Stomach (tissue), 4 donors: ENCODE data around the gene FURIN.

ENCODE experiments used
- POLR2A ChIP-seq, 4 donors: fragments of 450-650 bp; IDR thresholded peaks; one replicate each; pipeline ENCODE4 v1.6.1; 2016; ENCODE audit warnings: antibody characterized with exemption in 4 of 4, control low read depth in 2 of 4, mild to moderate bottlenecking in 1 of 4, moderate library complexity in 1 of 4
- TF ChIP-seq, protein P1 (sequence below), 7 experiments: fragments of 450-650 bp in 4 of 7; fragments of 200-600 bp in 3 of 7; sonication (generic) in 3 of 7; IDR thresholded peaks; one replicate each; pipeline ENCODE4 v1.5.1; 2016 to 2019; ENCODE audit warnings: antibody characterized with exemption in 7 of 7, control low read depth in 2 of 7, mild to moderate bottlenecking in 1 of 7

DNA sequence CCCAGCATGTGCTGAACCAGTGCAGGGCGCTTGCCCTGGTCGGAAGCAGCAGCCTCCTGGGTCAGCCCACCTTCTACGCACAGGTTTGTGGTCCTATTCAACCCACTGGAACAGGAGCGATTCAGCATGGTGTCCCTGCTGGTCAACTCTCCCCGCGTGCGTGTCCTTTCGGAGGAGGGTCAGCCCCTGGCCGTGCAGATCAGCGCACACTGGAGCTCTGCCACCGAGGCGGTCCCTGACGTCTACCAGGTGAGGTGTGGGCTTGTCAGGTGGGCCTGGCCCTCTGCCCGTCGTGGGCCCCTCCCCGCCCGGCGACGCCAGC is 42.9 kb downstream of the FURIN start:
- TF ChIP-seq, protein P1, sequence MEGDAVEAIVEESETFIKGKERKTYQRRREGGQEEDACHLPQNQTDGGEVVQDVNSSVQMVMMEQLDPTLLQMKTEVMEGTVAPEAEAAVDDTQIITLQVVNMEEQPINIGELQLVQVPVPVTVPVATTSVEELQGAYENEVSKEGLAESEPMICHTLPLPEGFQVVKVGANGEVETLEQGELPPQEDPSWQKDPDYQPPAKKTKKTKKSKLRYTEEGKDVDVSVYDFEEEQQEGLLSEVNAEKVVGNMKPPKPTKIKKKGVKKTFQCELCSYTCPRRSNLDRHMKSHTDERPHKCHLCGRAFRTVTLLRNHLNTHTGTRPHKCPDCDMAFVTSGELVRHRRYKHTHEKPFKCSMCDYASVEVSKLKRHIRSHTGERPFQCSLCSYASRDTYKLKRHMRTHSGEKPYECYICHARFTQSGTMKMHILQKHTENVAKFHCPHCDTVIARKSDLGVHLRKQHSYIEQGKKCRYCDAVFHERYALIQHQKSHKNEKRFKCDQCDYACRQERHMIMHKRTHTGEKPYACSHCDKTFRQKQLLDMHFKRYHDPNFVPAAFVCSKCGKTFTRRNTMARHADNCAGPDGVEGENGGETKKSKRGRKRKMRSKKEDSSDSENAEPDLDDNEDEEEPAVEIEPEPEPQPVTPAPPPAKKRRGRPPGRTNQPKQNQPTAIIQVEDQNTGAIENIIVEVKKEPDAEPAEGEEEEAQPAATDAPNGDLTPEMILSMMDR (IDR thresholded peaks at IDR 0.05): no peak
- TF ChIP-seq POLR2A (IDR thresholded peaks at IDR 0.05): no peak
